SK-N-SH (cell line): ENCODE data around the gene TP73. TPM values are rescaled to one million over a fixed set of nuclear protein-coding genes. Genes with fewer than 3 reads are reported as not detected.

ENCODE experiments used
- CTCF ChIA-PET: fragments of 300-600, 350-600 bp; formaldehyde crosslinking; extraction: SDS; loops from one replicate; lab custom pipeline; 2021; lab: Yijun Ruan, JAX
- POLR2A ChIA-PET: fragments of 350-600 bp; sonication (Branson Sonifier 250); formaldehyde crosslinking; extraction: SDS; loops from one replicate; lab custom pipeline; 2020; ENCODE audit warnings: antibody characterized with exemption, inconsistent platforms; lab: Yijun Ruan, JAX
- DNase-seq: peaks from one replicate; pipeline ENCODE4 v3.0.0; 2012
- H2AFZ ChIP-seq: fragments of 200-600 bp; sonication (generic); 2 replicates; pipeline ENCODE4 v1.8.1; 2016; ENCODE audit warnings: antibody characterized with exemption, mild to moderate bottlenecking, low read depth
- H3F3A ChIP-seq: fragments of 200-600 bp; sonication (generic); replicated peaks from 2 replicates; pipeline ENCODE3; 2016; ENCODE audit warnings: antibody characterized with exemption, mild to moderate bottlenecking; ENCODE audit not compliant: insufficient read depth
- H3K27ac ChIP-seq, 2 experiments: fragments of 200-500 bp in 1 of 2; fragments of 200-600 bp in 1 of 2; sonication (Bioruptor generic) in 1 of 2; sonication (generic), shearing (Covaris generic) in 1 of 2; 2 replicates each; pipeline versions ENCODE4 v1.5.1 to v1.6.1; 2014 to 2016; ENCODE audit warnings: low read depth in 2 of 2, inconsistent platforms in 1 of 2, low read length in 1 of 2, mild to moderate bottlenecking in 1 of 2, mixed read lengths in 1 of 2
- H3K27me3 ChIP-seq: fragments of 200-600 bp; sonication (generic), shearing (Covaris generic); 2 replicates; pipeline ENCODE4 v1.6.1; 2016; ENCODE audit warnings: mixed run types; ENCODE audit not compliant: insufficient read depth
- H3K36me3 ChIP-seq, 2 experiments: fragments of 200-500 bp in 1 of 2; fragments of 200-600 bp in 1 of 2; sonication (Bioruptor generic) in 1 of 2; sonication (generic) in 1 of 2; replicated peaks in 1 of 2; 2 replicates each; pipeline versions ENCODE3 to v1.5.1; 2014 to 2016; ENCODE audit warnings: low read length in 1 of 2, mild to moderate bottlenecking in 1 of 2; ENCODE audit not compliant: insufficient read depth in 2 of 2, control insufficient read depth in 1 of 2
- H3K4me1 ChIP-seq, 2 experiments: fragments of 200-500 bp in 1 of 2; fragments of 200-600 bp in 1 of 2; sonication (Bioruptor generic) in 1 of 2; sonication (generic), shearing (Covaris generic) in 1 of 2; 2 replicates each; pipeline versions ENCODE4 v1.5.1 to v1.6.1; 2014 to 2016; ENCODE audit warnings: low read depth in 1 of 2, low read length in 1 of 2, mixed run types in 1 of 2; ENCODE audit not compliant: insufficient read depth in 2 of 2, control insufficient read depth in 1 of 2
- H3K4me2 ChIP-seq: fragments of 200-600 bp; sonication (generic), shearing (Covaris generic); 2 replicates; pipeline ENCODE4 v1.6.1; 2017; ENCODE audit warnings: mixed run types
- H3K4me3 ChIP-seq, 2 experiments: fragments of 200-500 bp in 1 of 2; fragments of 200-600 bp in 1 of 2; sonication (Bioruptor generic) in 1 of 2; sonication (generic), shearing (Covaris generic) in 1 of 2; 2 replicates each; pipeline versions ENCODE4 v1.5.1 to v1.8.1; 2014 to 2016; ENCODE audit warnings: low read depth in 2 of 2, inconsistent platforms in 1 of 2, low read length in 1 of 2, mild to moderate bottlenecking in 1 of 2, mixed read lengths in 1 of 2, moderate library complexity in 1 of 2
- H3K79me2 ChIP-seq: fragments of 200-600 bp; sonication (generic); 2 replicates; pipeline ENCODE4 v1.8.1; 2017; ENCODE audit warnings: mild to moderate bottlenecking; ENCODE audit not compliant: insufficient read depth
- H3K9ac ChIP-seq: fragments of 200-600 bp; sonication (generic); 2 replicates; pipeline ENCODE4 v1.6.1; 2017; ENCODE audit warnings: mixed run types
- H3K9me2 ChIP-seq: fragments of 200-600 bp; sonication (generic); 2 replicates; pipeline ENCODE4 v1.6.1; 2017; ENCODE audit warnings: mixed run types
- H3K9me3 ChIP-seq: fragments of 200-600 bp; sonication (generic); 2 replicates; pipeline ENCODE4 v1.6.1; 2017; ENCODE audit warnings: mixed run types, mild to moderate bottlenecking, moderate library complexity
- H4K20me1 ChIP-seq: fragments of 200-600 bp; sonication (generic); 2 replicates; pipeline ENCODE4 v1.6.1; 2017; ENCODE audit warnings: mild to moderate bottlenecking, mixed run types; ENCODE audit not compliant: insufficient read depth
- CHD2 ChIP-seq: fragments of 150-350 bp; IDR thresholded peaks from 2 replicates; pipeline ENCODE4 v1.6.1; 2018; ENCODE audit warnings: low read length; ENCODE audit not compliant: partially characterized antibody
- EP300 ChIP-seq, 2 experiments: IDR thresholded peaks; 2 replicates each; pipeline versions ENCODE4 v1.4.0 to v1.6.1; 2012; ENCODE audit warnings: borderline replicate concordance in 1 of 2, low read depth in 1 of 2, low read length in 1 of 2
- EZH2phosphoT487 ChIP-seq: fragments of 200-600 bp; sonication (generic); IDR thresholded peaks from 2 replicates; pipeline ENCODE4 v1.6.1; 2017; ENCODE audit warnings: low read depth, mixed run types, mild to moderate bottlenecking, antibody characterized with exemption, moderate library complexity, borderline replicate concordance
- FOSL2 ChIP-seq: IDR thresholded peaks from 2 replicates; pipeline ENCODE4 v1.4.0; 2012; ENCODE audit warnings: low read depth, mild to moderate bottlenecking, moderate library complexity, borderline replicate concordance
- GATA2 ChIP-seq: sonication (generic); formaldehyde crosslinking; IDR thresholded peaks from 2 replicates; pipeline ENCODE4 v1.5.0; 2020; ENCODE audit warnings: mild to moderate bottlenecking, missing genetic modification reagents
- JUND ChIP-seq: IDR thresholded peaks from 2 replicates; pipeline ENCODE4 v1.4.0; 2012
- MAX ChIP-seq: IDR thresholded peaks from 2 replicates; pipeline ENCODE4 v1.4.0; 2012; ENCODE audit warnings: low read depth
- MEF2A ChIP-seq: IDR thresholded peaks from 2 replicates; pipeline ENCODE4 v1.4.0; 2012; ENCODE audit warnings: low read depth, borderline replicate concordance
- MXI1 ChIP-seq: IDR thresholded peaks from 2 replicates; pipeline ENCODE4 v1.6.1; 2012; ENCODE audit warnings: mild to moderate bottlenecking, low read depth, low read length, improper control_type of control experiment
- NFIC ChIP-seq: IDR thresholded peaks from 2 replicates; pipeline ENCODE4 v1.4.0; 2012; ENCODE audit warnings: borderline replicate concordance
- SMC3 ChIP-seq: IDR thresholded peaks from 2 replicates; pipeline ENCODE4 v1.6.1; 2012; ENCODE audit warnings: low read depth, low read length, improper control_type of control experiment
- TCF12 ChIP-seq: IDR thresholded peaks from 2 replicates; pipeline ENCODE4 v1.4.0; 2012
- ZBTB33 ChIP-seq: IDR thresholded peaks from 2 replicates; pipeline ENCODE4 v1.4.0; 2012; ENCODE audit warnings: low read depth, borderline replicate concordance
- WGBS: methylation state at CpG from one replicate; pipeline ENCODE4 v1.1.6; 2017; ENCODE audit warnings: low lambda C conversion rate; 5-methylcytosine and 5-hydroxymethylcytosine counted together
- polyA plus RNA-seq, 3 experiments: library from polyadenylated mRNA; depleted of rRNA; stranded (reverse); fragments of >200 nt; gene quantifications; 2 replicates each; pipeline ENCODE4 v1.2.3, GENCODE V29; 2012
- TF ChIP-seq, protein P1 (sequence below): IDR thresholded peaks from 2 replicates; pipeline ENCODE4 v1.4.0; 2012; ENCODE audit warnings: low read depth, borderline replicate concordance

TP73 gene
- polyA plus RNA-seq, 1 of the 3 experiments (the other 2 are of a cell fraction): 0.64 TPM

DNA sequence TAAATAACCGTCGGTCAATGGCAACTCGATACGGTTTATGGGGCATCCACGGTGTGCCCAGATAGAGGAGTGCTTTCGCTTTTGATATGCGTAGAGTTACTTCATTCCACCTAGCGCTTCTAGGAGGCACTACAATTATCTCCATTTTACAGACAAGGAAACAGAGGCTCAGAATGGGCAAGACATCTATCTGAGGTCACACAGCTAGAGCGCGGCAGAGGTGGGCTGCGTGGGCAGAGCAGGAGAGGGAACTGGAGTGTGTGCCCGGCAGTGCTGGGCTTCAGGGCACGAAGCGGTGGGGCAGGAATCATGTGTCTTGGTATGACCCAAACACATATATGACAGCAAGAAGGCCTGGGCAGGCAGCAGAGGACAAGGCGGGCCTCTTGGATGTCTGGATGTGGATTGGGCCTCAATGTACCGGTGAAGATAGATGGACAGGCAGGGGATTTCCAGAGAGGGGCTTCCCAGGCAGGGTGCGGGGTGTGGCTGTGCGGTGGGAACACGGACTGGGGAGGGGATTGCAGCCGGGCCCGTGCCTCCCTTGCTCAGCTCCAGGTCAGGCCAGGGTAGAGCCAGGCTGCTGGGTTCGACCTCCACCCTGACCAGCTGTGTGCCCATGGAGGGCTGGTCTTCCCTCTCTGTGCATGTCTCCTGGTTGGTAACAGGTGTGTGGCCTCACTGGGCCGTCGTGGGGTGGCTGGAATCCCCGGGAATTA is 21.2 kb downstream of the TP73 start:
- Histone ChIP-seq H2AFZ (no peak overlapping the region), H3K4me1 (peaks cover 0 to 15% of the 10 kb centered on the region in 2 experiments; a peak in 1 of 4 replicates), H3F3A (no peaks in the 10 kb centered on the region)
- no peak for TF ChIP-seq GATA2 (CRISPR knock-in tag)
- TF ChIP-seq, all 33 proteins: peak for 0
- Histone ChIP-seq H3K9ac (no peak overlapping the region), H3K79me2 (no peaks in the 10 kb centered on the region), H3K36me3 (no peaks in the 10 kb centered on the region), H4K20me1 (no peaks in the 10 kb centered on the region), H3K4me3 (no peak overlapping the region), H3K9me2 (no peaks in the 10 kb centered on the region), H3K9me3 (no peaks in the 10 kb centered on the region), H3K27me3 (no peaks in the 10 kb centered on the region), H3K27ac (no peak overlapping the region), H3K4me2 (no peak overlapping the region)
- ChIA-PET CTCF (interaction anchor here (0.6 to 1.4 kb wide), 2 partner anchors 47 to 51 kb away, joined by 4 to 7 read pairs; no protein-coding TSS in a partner anchor), POLR2A (no interaction called here)
- WGBS: 86% methylated on average over 17 of the region's 25 CpGs
- no peak for DNase-seq

DNA sequence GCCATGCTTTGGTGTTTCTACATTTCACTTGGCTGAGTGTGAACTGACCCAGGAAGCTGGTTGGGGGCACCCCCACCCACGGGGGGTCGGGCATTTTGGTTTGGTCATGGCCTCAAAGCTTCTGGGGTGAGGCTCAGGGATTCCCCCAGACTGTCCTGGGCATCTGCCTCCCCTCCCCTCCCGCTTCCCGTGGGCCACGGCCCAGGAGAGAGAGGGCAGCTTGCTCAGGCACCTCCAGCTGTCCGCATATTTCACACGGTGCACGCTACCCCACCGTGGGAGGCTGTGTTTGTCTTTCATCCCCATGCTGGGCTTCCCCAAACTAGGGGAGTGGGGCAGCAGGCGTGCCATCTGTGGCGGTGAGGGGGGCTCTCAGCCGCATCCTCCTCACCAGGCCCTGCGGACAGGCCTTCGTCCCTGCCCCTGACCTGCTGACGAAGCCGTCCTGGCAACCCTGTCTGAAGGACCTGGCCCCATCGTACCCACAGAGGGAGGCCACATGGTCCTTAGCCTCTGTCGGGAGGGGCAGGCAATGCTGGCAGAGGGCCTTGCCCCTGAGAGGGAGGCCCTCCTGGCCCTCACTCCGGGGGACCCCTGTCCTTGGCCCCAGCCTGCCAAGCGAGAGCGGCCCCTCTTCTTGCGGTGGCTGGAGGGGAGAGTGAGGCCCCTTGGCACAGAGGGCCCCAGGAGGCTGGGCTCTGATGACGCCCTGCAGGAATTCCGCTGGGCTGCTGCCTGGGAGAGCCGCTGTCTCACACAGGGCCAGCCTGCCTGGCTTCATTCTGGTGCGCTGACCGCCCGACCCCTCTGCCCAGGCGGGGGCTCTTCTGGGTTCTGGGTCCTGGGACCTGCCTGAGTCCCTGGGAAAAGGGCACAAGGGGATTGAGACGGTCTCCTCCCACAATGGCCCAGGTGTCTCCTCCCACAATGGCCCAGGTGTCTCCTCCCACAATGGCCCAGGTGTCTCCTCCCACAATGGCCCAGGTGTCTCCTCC is 22.1 kb downstream of the TP73 start:
- no peak overlapping the region for H3K27ac ChIP-seq
- H3K36me3 ChIP-seq: no peaks in the 10 kb centered on the region
- H3F3A ChIP-seq: no peaks in the 10 kb centered on the region
- ChIA-PET CTCF (interaction anchor here (1.4 kb wide), 1 partner anchor 50 kb away, joined by 7 read pairs; no protein-coding TSS in a partner anchor), POLR2A (no interaction called here)
- no peaks in the 10 kb centered on the region for H3K79me2 ChIP-seq
- no peak overlapping the region for H2AFZ ChIP-seq
- H3K9me2 ChIP-seq: no peaks in the 10 kb centered on the region
- no peak for DNase-seq
- no peak overlapping the region for H3K4me2 ChIP-seq
- no peak overlapping the region for H3K4me3 ChIP-seq
- no peaks in the 10 kb centered on the region for H3K27me3 ChIP-seq
- peaks cover 0 to 10% of the 10 kb centered on the region in 2 experiments; a peak in 1 of 4 replicates for H3K4me1 ChIP-seq
- WGBS: 82% methylated on average over 8 of the region's 30 CpGs
- no peak overlapping the region for H3K9ac ChIP-seq
- H4K20me1 ChIP-seq: no peaks in the 10 kb centered on the region
- TF ChIP-seq TCF12: no peak
- TF ChIP-seq MXI1: no peak
- TF ChIP-seq EZH2phosphoT487: no peak
- no peak for TF ChIP-seq EP300 (IDR thresholded peaks at IDR 0.05; ENCODE audit: borderline replicate concordance in 1 of 2, low read depth in 1 of 2, low read length in 1 of 2)
- no peak for TF ChIP-seq ZBTB33
- TF ChIP-seq MAX: no peak
- TF ChIP-seq FOSL2: no peak
- TF ChIP-seq, protein P1, sequence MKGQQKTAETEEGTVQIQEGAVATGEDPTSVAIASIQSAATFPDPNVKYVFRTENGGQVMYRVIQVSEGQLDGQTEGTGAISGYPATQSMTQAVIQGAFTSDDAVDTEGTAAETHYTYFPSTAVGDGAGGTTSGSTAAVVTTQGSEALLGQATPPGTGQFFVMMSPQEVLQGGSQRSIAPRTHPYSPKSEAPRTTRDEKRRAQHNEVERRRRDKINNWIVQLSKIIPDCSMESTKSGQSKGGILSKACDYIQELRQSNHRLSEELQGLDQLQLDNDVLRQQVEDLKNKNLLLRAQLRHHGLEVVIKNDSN: no peak
- TF ChIP-seq NFIC: no peak
- TF ChIP-seq MEF2A: no peak
- no peak for TF ChIP-seq CHD2
- no peak for TF ChIP-seq JUND
- no peak for TF ChIP-seq SMC3
- H3K9me3 ChIP-seq: no peaks in the 10 kb centered on the region
